ENCODE data around the gene SNX8.

SNX8 gene

DNA sequence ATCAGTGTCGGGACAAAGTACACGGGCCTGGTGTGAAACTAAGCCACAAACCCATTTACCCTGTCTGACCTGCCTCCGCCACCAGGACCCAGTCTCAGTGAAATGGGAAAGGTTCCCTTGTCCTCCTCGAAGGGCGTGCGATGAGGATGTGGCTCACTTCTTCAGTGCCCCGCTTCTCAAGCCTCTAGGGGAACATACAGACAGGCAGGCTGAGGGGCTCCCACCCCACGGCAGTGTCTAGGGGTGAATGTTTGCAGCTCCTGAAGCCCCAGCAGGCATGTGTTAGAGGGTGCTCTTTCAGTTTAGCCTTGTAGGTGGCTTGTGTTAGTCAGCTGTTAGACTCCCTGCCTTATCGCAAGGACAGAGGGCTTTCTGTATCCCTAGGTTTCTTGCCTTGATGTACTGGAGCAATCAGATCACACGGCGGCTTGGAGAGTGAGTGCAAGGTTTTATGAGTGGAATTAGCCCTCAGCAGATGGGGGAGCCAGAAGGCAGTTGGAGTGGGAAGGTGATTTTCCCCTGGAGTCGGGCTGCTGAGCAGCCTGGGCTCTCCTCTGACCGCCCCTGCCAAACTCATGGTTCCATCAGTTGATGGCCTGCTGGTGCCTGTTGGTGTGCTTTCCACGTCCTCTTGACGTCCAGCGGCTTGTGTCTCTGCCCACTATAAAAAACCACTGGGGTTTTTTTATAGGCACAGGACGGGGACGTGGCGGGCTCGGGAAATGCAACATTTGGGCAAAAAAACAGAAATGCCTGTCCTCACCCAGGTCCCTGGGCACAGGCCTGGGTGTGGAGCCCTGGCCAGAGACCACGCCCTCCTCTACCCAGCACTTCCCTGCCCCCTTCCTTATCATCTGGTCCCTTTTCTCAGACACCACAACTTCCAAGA, 71.5 kb downstream of the SNX8 start:
- DNase-seq, result peak; percentile 52

DNA sequence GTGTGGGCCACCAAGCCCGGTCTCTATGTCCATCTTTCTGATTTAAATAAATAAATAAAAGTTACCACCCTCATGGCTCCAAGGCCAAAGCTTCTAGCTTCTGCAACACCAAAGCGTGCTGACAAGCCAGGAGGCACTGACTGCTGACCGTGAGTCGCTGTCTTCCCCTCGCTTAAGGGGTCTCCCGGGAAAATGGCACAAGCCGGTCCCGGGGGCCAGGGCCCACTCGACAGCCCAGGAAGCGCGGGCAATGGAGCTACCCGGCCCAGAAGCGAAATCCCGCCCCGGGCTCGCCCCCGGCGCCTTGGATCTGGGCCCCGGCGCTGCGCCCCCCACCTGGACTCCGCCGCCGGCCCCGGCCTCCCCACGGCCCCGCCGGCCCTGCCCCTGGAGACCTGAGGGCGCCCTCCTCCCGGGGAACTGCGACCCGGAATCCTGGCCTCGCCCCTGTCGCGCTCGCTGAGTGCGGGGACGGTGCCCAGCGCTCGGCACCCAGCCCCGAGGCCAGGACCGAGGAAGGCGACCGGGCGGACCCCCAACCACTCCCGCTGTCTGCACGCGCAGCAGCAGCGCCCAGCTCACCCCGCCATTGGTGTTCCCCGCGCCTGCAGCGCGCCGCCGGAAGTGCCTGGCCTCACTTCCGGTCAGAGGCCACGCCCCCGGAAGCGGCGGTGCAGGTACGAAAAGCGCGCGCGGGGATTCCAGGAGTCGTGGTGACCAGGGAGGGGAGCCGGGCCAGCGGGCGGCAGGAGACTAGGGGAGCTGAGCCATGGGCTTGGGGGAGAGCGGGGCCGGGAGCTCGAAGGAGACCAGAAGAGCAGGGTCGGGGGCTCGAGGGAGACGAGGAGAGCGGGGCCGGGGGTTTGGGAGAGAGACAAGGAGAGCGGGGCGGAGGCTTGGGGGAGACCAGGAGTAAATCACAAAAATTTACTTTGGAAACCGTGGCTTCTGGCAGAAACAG, 72.4 kb downstream of the SNX8 start, which contains the start of the genes MRM2 and NUDT1:
MRM2 (minus strand) TSS at position 626 of the 961 bp plus-strand sequence; CDS start at position 590, 36 bp downstream.
NUDT1 (plus strand) TSS at position 647 of the 961 bp plus-strand sequence. CDS start 2,349 bp downstream, outside the sequence.
- DNase-seq, result peak; percentile 93

DNA sequence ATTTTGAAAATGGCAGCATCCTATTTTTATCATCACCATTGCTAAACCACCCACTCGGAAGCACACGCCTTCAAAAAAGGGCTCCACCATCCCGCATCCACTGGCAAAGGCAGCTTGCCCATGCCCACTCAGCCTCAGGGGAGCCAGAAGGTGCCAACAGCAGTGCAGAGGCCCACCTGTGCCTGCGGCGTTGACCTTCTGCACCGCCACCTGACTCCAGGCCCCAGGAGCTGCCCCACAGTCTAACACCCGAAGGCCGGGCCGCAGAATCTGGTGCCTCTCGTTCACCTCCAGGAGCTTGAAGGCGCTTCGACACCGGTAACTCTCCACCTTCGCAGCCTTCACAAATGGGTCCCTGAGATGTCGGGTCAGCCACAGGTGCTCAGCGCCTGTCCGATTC, 75.0 kb downstream of the SNX8 start:
- DNase-seq, result no peak

DNA sequence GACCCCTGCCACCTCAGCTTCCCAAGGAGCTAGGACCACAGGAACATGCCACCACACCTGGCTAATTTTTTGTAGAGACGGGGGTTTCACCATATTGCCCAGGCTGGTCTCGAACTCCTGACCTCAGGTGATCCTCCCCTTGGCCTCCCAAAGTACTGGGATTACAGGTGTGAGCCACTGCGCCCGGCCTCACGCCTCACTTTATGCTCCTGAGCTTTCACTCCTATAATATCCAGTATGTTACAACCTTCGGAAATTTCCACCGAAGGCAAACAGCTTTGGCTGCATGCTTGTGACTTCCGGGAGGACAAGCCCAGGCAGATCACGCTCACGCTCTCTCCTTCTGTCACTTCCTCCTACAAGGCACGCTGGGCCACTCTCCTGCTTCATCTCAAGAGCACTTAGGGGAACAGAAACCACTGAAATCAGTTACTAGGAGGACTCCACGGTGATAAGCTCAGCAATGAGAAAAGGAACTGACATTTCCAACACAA, 77.1 kb downstream of the SNX8 start:
- no peak for DNase-seq

GRCh38 chr7:2233926-2234325, 80.3 kb downstream of the SNX8 start:
- DNase-seq, result no peak

- peak; percentile 95 for DNase-seq
These were observed 81.3 kb downstream of the SNX8 start, which contains the start of gene MAD1L1 for GRCh38 chr7:2232766-2233520. TSS of gene MAD1L1 (minus strand) at chr7:2232945. CDS start at chr7:2230133, 2,812 bp downstream.

GRCh38 chr7:2231992-2232765, 82.1 kb downstream of the SNX8 start:
- DNase-seq, result peak; percentile 40

GRCh38 chr7:2230882-2231281, 83.4 kb downstream of the SNX8 start:
- no peak for DNase-seq

GRCh38 chr7:2230226-2230625, 84.0 kb downstream of the SNX8 start:
- no peak for DNase-seq

DNA sequence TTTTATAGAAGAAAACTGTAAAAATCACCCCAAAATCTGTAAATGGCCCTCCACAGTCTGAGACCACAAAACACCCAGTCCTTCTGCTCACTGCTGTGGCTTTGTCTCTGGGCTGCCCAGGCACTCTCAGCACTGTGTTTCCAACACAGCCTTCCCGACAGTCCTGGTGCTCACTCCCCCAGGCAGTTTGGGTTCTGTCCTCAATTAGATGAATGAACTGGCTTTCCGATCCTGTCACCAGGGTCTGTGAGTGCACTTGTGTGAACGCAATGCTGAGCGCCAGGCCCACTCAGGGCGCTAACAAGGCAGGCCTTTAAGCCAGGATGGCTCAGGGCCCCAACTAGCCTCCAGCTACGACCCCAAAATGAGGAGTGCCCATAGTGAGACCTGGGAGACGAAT, 84.8 kb downstream of the SNX8 start:
- DNase-seq, result no peak

DNA sequence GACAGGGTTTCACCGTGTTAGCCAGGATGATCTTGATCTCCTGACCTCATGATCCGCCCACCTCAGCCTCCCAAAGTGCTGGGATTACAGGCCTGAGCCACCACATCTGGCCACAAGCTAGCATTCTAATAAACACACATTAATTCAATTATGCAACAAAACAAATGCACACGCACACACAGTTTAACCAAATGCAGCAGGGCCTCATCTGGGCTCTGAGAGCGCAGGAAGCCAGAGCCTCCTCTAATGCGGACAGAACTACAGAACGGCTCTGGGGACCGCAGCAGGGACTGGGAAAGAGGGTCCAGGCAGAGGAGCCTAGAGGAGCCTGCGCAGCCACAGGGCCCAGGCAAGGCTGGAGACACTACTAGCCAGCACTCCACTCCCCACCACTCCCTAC, 85.3 kb downstream of the SNX8 start:
- no peak for DNase-seq

GRCh38 chr7:2227699-2228098, 86.5 kb downstream of the SNX8 start:
- no peak for DNase-seq

- DNase-seq, result no peak
These were observed 88.4 kb downstream of the SNX8 start for GRCh38 chr7:2225830-2226229.

DNA sequence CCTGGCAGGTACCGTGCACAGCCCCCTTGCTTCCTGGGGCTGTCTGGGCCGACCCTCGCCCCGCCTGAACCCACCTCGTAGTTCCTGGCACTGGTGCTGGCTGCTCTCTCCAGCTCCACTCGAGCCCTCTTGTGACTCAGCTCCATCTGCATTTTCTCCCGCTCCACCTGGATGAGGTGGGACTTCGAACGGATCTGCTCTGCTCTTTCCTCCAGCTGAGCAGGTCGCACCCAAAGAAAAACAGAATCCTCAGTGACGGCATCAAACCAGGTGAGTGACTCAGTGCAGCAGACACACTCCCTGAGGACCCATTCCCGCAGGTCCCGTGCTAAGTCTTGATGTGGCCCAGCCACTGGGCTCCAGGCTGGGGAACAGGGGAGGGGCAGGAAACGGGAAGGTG, 88.9 kb downstream of the SNX8 start:
- DNase-seq, result no peak

- no peak for DNase-seq
These were observed 89.3 kb downstream of the SNX8 start for GRCh38 chr7:2224934-2225333.

GRCh38 chr7:2224491-2224928, 89.7 kb downstream of the SNX8 start:
- no peak for DNase-seq

DNA sequence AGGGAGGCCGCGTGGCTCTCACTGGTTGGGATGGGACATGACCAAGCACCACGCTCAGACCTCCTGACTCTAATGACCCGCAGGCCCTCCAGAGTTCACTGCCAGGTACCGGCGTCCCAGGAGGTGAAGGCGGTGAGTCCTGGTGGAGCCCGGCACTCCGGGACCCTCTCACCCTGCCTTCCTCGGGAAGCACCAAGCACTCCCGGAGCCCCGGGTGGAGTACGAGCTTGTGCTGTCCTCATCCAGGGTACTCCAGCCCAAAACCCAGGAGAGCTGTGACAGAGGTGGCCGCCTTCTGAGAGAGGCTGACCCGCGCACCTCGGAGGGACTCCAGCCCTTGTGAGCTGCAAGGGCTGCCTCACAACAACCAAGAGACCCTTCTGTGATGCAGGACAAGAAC, 90.9 kb downstream of the SNX8 start:
- no peak for DNase-seq

DNA sequence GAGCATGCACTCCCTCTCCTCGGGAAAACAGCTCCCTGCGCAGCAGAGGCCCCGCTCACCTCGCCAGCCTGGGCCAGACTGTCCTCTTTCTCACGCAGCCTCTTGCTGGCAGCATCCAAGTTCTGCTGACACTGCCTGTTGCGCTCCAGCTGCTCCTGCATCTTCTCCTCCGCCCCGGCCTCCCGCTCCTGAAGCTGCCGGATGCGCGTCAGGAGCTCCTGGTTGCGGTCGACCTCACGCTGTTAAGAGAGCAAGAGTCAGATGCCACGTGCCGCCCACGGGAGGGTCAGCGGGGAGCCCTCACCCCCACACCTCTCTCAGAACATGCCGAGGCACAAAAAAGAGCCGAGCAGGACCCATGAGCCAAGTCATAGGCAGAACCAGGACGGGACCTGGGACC, 91.7 kb downstream of the SNX8 start:
- no peak for DNase-seq

GRCh38 chr7:2220954-2221353, 93.3 kb downstream of the SNX8 start:
- no peak for DNase-seq

DNA sequence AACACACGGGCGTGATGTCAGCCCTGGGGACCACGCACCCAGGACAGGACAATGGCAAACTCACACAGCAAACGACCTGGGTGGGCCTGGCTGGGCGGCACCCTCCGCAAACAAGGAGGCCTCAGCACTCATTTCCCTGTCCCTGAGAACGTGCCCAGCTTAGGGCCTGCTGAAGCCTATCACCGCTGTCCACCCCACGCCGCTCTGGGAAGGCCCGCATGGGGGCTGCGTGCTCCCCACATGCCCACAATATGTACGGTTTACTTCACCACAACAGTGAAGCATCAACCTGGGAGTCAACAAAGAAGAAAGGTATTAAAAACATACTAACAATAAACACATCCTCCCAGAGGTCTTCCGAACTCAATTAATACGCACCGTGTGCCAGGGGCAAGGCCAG, 93.7 kb downstream of the SNX8 start:
- no peak for DNase-seq

DNA sequence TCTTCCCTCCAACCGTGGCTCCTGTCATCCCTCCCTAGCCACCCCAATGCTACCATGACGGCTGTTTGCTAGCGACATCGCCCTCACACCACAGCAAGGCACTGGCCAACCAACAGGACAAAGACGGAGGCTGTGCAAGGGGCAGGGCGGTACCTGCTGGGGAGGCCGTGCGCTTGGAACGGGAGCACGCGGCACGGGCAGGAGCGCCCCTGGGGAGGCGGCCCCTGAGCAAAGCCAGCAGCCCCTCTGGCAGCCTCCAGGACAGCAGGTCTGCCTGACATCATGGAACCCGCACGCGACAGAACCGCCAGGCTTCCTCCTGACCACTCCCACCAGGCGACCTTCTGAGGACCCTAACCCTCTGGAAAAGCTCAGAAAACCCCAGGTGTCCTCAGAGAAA, 94.2 kb downstream of the SNX8 start:
- DNase-seq, result no peak

- DNase-seq, result no peak
These were observed 94.6 kb downstream of the SNX8 start for GRCh38 chr7:2219606-2220005.
